Dendritic cell treated with granulocyte-macrophage colony-stimulating factor and Interleukin-4, amounts not matched to agents 40 ng/mL and 50 ng/mL, for 4 days (primary cell): ENCODE results near the gene PRDM8.
"Not testable (repeated sequence)": the region's sequence is repeated elsewhere in the genome, so short reads cannot be mapped to it uniquely, and the experiment has no call there.

Experiments used
- H3K27ac Mint-ChIP-seq: one replicate; pipeline ENCODE4 v1.8.0; 2022; ENCODE audit warnings: mild to moderate bottlenecking, mixed read lengths
- H3K27me3 Mint-ChIP-seq: one replicate; pipeline ENCODE4 v1.8.0; 2022; ENCODE audit warnings: mild to moderate bottlenecking, mixed read lengths
- H3K36me3 Mint-ChIP-seq: one replicate; pipeline ENCODE4 v1.8.0; 2022; ENCODE audit warnings: low read depth, mixed read lengths
- H3K4me1 Mint-ChIP-seq: one replicate; pipeline ENCODE4 v1.8.0; 2022; ENCODE audit warnings: low read depth, mixed read lengths
- H3K4me3 Mint-ChIP-seq: one replicate; pipeline ENCODE4 v1.8.0; 2022; ENCODE audit warnings: mild to moderate bottlenecking, moderate library complexity, mixed read lengths
- H3K9me3 Mint-ChIP-seq: one replicate; pipeline ENCODE4 v1.8.0; 2022; ENCODE audit warnings: mixed read lengths
- intact Hi-C: fragments of 100-400 bp; cut with micrococcal nuclease; formaldehyde crosslinking; loops from one replicate; pipeline ENCODE4 v1.15.0; 2022

The PRDM8 gene

GRCh38 chr4:80235451-80235850 lies 38.1 kb downstream of the PRDM8 start:
- Mint-ChIP-seq H3K27me3 (no peaks in the 10 kb centered on the region), H3K36me3 (no peaks in the 10 kb centered on the region), H3K4me3 (no peak overlapping the region), H3K27ac (no peak overlapping the region), H3K9me3 (no peaks in the 10 kb centered on the region), H3K4me1 (no peaks in the 10 kb centered on the region)
- intact Hi-C loops, result no loop called here

- no peaks in the 10 kb centered on the region for H3K4me1 Mint-ChIP-seq
- no peak overlapping the region for H3K27ac Mint-ChIP-seq
- intact Hi-C loops, result no loop called here
- no peaks in the 10 kb centered on the region for H3K27me3 Mint-ChIP-seq
- no peak overlapping the region for H3K4me3 Mint-ChIP-seq
- no peaks in the 10 kb centered on the region for H3K36me3 Mint-ChIP-seq
- H3K9me3 Mint-ChIP-seq, result no peaks in the 10 kb centered on the region
Observed at GRCh38 chr4:80237992-80238391, 40.7 kb downstream of the PRDM8 start.

- H3K9me3 Mint-ChIP-seq, result no peaks in the 10 kb centered on the region
- H3K36me3 Mint-ChIP-seq, result no peaks in the 10 kb centered on the region
- intact Hi-C loops, result no loop called here
- H3K4me3 Mint-ChIP-seq, result no peak overlapping the region
- no peak overlapping the region for H3K27ac Mint-ChIP-seq
- no peaks in the 10 kb centered on the region for H3K4me1 Mint-ChIP-seq
- H3K27me3 Mint-ChIP-seq, result no peaks in the 10 kb centered on the region
Observed at GRCh38 chr4:80239480-80240150, 42.3 kb downstream of the PRDM8 start.

GRCh38 chr4:80240976-80241375 lies 43.7 kb downstream of the PRDM8 start:
- intact Hi-C loops, result no loop called here
- H3K9me3 Mint-ChIP-seq, result no peaks in the 10 kb centered on the region
- H3K36me3 Mint-ChIP-seq, result no peaks in the 10 kb centered on the region
- H3K27me3 Mint-ChIP-seq, result no peaks in the 10 kb centered on the region
- H3K27ac Mint-ChIP-seq, result no peak overlapping the region
- H3K4me3 Mint-ChIP-seq, result no peak overlapping the region
- no peaks in the 10 kb centered on the region for H3K4me1 Mint-ChIP-seq

GRCh38 chr4:80243274-80244018 lies 46.1 kb downstream of the PRDM8 start:
- Mint-ChIP-seq H3K27me3 (no peaks in the 10 kb centered on the region), H3K4me3 (no peak overlapping the region), H3K27ac (no peak overlapping the region), H3K4me1 (no peaks in the 10 kb centered on the region), H3K36me3 (no peaks in the 10 kb centered on the region), H3K9me3 (no peaks in the 10 kb centered on the region)
- intact Hi-C loops, result no loop called here

GRCh38 chr4:80247484-80247883 lies 50.2 kb downstream of the PRDM8 start:
- intact Hi-C loops, H3K9me3 Mint-ChIP-seq, H3K4me3 Mint-ChIP-seq, H3K4me1 Mint-ChIP-seq, H3K36me3 Mint-ChIP-seq, H3K27me3 Mint-ChIP-seq, H3K27ac Mint-ChIP-seq: not testable (repeated sequence)

GRCh38 chr4:80249144-80249543 lies 51.8 kb downstream of the PRDM8 start:
- Mint-ChIP-seq H3K4me3 (no peak overlapping the region), H3K36me3 (no peaks in the 10 kb centered on the region), H3K9me3 (no peaks in the 10 kb centered on the region), H3K27ac (no peak overlapping the region), H3K4me1 (no peaks in the 10 kb centered on the region), H3K27me3 (no peaks in the 10 kb centered on the region)
- intact Hi-C loops, result no loop called here

- Mint-ChIP-seq H3K27ac (no peak overlapping the region), H3K9me3 (no peaks in the 10 kb centered on the region), H3K4me1 (no peaks in the 10 kb centered on the region), H3K27me3 (peaks cover 9% of the 10 kb centered on the region), H3K4me3 (no peak overlapping the region), H3K36me3 (no peaks in the 10 kb centered on the region)
- intact Hi-C loops, result no loop called here
Observed at GRCh38 chr4:80252427-80252826, 55.1 kb downstream of the PRDM8 start.

- no peaks in the 10 kb centered on the region for H3K4me1 Mint-ChIP-seq
- H3K4me3 Mint-ChIP-seq, result no peak overlapping the region
- intact Hi-C loops, result no loop called here
- H3K9me3 Mint-ChIP-seq, result no peaks in the 10 kb centered on the region
- H3K36me3 Mint-ChIP-seq, result no peaks in the 10 kb centered on the region
- peaks cover 11% of the 10 kb centered on the region for H3K27me3 Mint-ChIP-seq
- no peak overlapping the region for H3K27ac Mint-ChIP-seq
Observed at GRCh38 chr4:80252953-80253352, 55.6 kb downstream of the PRDM8 start.

GRCh38 chr4:80253510-80253909 lies 56.2 kb downstream of the PRDM8 start:
- Mint-ChIP-seq H3K9me3 (no peaks in the 10 kb centered on the region), H3K36me3 (no peaks in the 10 kb centered on the region), H3K27ac (no peak overlapping the region), H3K4me3 (no peak overlapping the region), H3K27me3 (peaks cover 13% of the 10 kb centered on the region), H3K4me1 (peaks cover under 1% of the 10 kb centered on the region)
- intact Hi-C loops, result no loop called here
